Suprapubic skin (tissue), 4 donors: ENCODE data around the gene ARMC2. TPM values are rescaled to one million over a fixed set of nuclear protein-coding genes. Genes with fewer than 3 reads are reported as not detected.
A peak's percentile ranks its signal among the peaks of the same experiment; 100 is the strongest.
"Not testable (repeated sequence)": the region's sequence is repeated elsewhere in the genome, so short reads cannot be mapped to it uniquely, and the experiment has no call there.

Experiments
- DNase-seq, 2 donors: peaks; one replicate each; pipeline ENCODE4 v3.0.0-alpha.2; 2019; ENCODE audit warnings: low spot score in 2 of 2
- H3K27ac ChIP-seq: fragments of 200-600 bp; sonication (generic); one replicate; pipeline ENCODE4 v1.5.1; 2019
- H3K27me3 ChIP-seq: fragments of 200-600 bp; sonication (generic); one replicate; pipeline ENCODE4 v1.5.1; 2019
- H3K36me3 ChIP-seq: fragments of 200-600 bp; sonication (generic); one replicate; pipeline ENCODE4 v1.5.1; 2019
- H3K4me1 ChIP-seq: fragments of 200-600 bp; sonication (generic); one replicate; pipeline ENCODE4 v1.5.1; 2019
- H3K4me3 ChIP-seq: fragments of 200-600 bp; sonication (generic); one replicate; pipeline ENCODE4 v1.5.1; 2019; ENCODE audit warnings: mild to moderate bottlenecking
- H3K9me3 ChIP-seq: fragments of 200-600 bp; sonication (generic); one replicate; pipeline ENCODE4 v1.5.1; 2019
- EP300 ChIP-seq: sonication (generic); formaldehyde crosslinking; IDR thresholded peaks from one replicate; pipeline ENCODE4 v1.6.1; 2017; ENCODE audit warnings: antibody characterized with exemption
- POLR2A ChIP-seq, 2 donors: fragments of 450-650 bp; IDR thresholded peaks; one replicate each; pipeline ENCODE4 v1.6.1; 2017; ENCODE audit warnings: antibody characterized with exemption in 2 of 2, mild to moderate bottlenecking in 2 of 2, moderate library complexity in 2 of 2
- POLR2AphosphoS5 ChIP-seq, 3 donors: sonication (generic); formaldehyde crosslinking; IDR thresholded peaks; one replicate each; pipeline ENCODE4 v1.6.1; 2017; ENCODE audit warnings: antibody characterized with exemption in 3 of 3
- WGBS: methylation state at CpG from one replicate; pipeline ENCODE4 v1.1.5; 2018; 5-methylcytosine and 5-hydroxymethylcytosine counted together
- total RNA-seq, 4 donors: library from RNA; depleted of rRNA; stranded (reverse); fragments of >200 nt; gene quantifications; one replicate each; pipeline ENCODE4 v1.1.0, GENCODE V29; 2016
- TF ChIP-seq, protein P1 (sequence below), 2 donors: fragments of 200-600 bp in 1 of 2; fragments of 450-650 bp in 1 of 2; sonication (generic) in 1 of 2; IDR thresholded peaks; one replicate each; pipeline ENCODE4 v1.5.1; 2016 to 2019; ENCODE audit warnings: antibody characterized with exemption in 2 of 2, mild to moderate bottlenecking in 1 of 2, moderate library complexity in 1 of 2

ARMC2 gene
- total RNA-seq, 4 donors from 2014 or later = 1.9 to 9.5 (median 3.6) TPM

DNA sequence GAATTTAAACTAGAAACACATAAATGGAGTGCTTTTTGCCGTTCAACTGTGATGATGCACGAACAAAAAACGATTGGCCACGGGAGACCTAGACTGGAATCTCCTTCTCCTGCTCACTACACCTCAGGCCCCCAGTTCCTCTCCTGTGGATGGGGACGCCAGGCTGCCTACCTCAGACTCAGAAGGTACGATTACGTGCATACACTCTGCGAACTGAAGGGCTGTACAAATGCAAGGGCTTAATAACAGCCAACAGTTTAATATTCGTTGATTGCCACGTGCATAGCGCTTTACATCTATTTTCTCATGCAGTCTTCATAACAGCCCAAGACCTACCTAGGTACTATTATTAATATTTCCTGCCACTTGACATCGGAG, 495 bp upstream of the ARMC2 start:
- no peak for DNase-seq
- no peaks in the 10 kb centered on the region for H3K36me3 ChIP-seq
- peak overlapping the region; percentile 82 for H3K27ac ChIP-seq
- peak overlapping the region; percentile 91 for H3K4me3 ChIP-seq
- TF ChIP-seq EP300 (no peak), POLR2A (IDR thresholded peaks at IDR 0.05) (no peak), POLR2AphosphoS5 (IDR thresholded peaks at IDR 0.05) (no peak)
- TF ChIP-seq, protein P1, sequence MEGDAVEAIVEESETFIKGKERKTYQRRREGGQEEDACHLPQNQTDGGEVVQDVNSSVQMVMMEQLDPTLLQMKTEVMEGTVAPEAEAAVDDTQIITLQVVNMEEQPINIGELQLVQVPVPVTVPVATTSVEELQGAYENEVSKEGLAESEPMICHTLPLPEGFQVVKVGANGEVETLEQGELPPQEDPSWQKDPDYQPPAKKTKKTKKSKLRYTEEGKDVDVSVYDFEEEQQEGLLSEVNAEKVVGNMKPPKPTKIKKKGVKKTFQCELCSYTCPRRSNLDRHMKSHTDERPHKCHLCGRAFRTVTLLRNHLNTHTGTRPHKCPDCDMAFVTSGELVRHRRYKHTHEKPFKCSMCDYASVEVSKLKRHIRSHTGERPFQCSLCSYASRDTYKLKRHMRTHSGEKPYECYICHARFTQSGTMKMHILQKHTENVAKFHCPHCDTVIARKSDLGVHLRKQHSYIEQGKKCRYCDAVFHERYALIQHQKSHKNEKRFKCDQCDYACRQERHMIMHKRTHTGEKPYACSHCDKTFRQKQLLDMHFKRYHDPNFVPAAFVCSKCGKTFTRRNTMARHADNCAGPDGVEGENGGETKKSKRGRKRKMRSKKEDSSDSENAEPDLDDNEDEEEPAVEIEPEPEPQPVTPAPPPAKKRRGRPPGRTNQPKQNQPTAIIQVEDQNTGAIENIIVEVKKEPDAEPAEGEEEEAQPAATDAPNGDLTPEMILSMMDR (IDR thresholded peaks at IDR 0.05) = no peak
- H3K4me1 ChIP-seq = peaks cover 22% of the 10 kb centered on the region
- 40% methylated on average over 12 of the region's 12 CpGs for WGBS
- H3K9me3 ChIP-seq = no peaks in the 10 kb centered on the region
- no peaks in the 10 kb centered on the region for H3K27me3 ChIP-seq

GRCh38 chr6:108850669-108851465, 2.6 kb downstream of the ARMC2 start:
- no peaks in the 10 kb centered on the region for H3K27me3 ChIP-seq
- 82% methylated on average over 10 of the region's 10 CpGs for WGBS
- no peak overlapping the region for H3K4me3 ChIP-seq
- peak overlapping the region; percentile 20 for H3K27ac ChIP-seq
- DNase-seq = no peak
- no peak for TF ChIP-seq EP300
- no peak for TF ChIP-seq POLR2A (IDR thresholded peaks at IDR 0.05)
- no peak for TF ChIP-seq POLR2AphosphoS5 (IDR thresholded peaks at IDR 0.05)
- TF ChIP-seq, protein P1 (IDR thresholded peaks at IDR 0.05) = no peak
- H3K4me1 ChIP-seq = peaks cover 22% of the 10 kb centered on the region
- H3K36me3 ChIP-seq = peaks cover 15% of the 10 kb centered on the region
- H3K9me3 ChIP-seq = no peaks in the 10 kb centered on the region

GRCh38 chr6:108851756-108852155, 3.5 kb downstream of the ARMC2 start:
- DNase-seq = no peak
- Histone ChIP-seq H3K27ac (no peak overlapping the region), H3K27me3 (no peaks in the 10 kb centered on the region), H3K9me3 (no peaks in the 10 kb centered on the region), H3K36me3 (peaks cover 24% of the 10 kb centered on the region), H3K4me1 (peaks cover 22% of the 10 kb centered on the region), H3K4me3 (no peak overlapping the region)
- TF ChIP-seq, protein P1 (IDR thresholded peaks at IDR 0.05) = no peak
- TF ChIP-seq EP300 = no peak
- TF ChIP-seq POLR2A (IDR thresholded peaks at IDR 0.05) = no peak
- no peak for TF ChIP-seq POLR2AphosphoS5 (IDR thresholded peaks at IDR 0.05)
- 78% methylated on average over 1 of the region's 1 CpG for WGBS

GRCh38 chr6:108853077-108853476, 4.9 kb downstream of the ARMC2 start:
- no peak overlapping the region for H3K4me3 ChIP-seq
- peaks cover 16% of the 10 kb centered on the region for H3K4me1 ChIP-seq
- no peak overlapping the region for H3K27ac ChIP-seq
- TF ChIP-seq POLR2A (IDR thresholded peaks at IDR 0.05) (no peak), EP300 (no peak), POLR2AphosphoS5 (IDR thresholded peaks at IDR 0.05) (no peak)
- TF ChIP-seq, protein P1 (IDR thresholded peaks at IDR 0.05) = no peak
- H3K27me3 ChIP-seq = no peaks in the 10 kb centered on the region
- peaks cover 37% of the 10 kb centered on the region for H3K36me3 ChIP-seq
- H3K9me3 ChIP-seq = no peaks in the 10 kb centered on the region
- no peak for DNase-seq

- Histone ChIP-seq H3K27me3 (no peaks in the 10 kb centered on the region), H3K36me3 (peaks cover 19% of the 10 kb centered on the region), H3K9me3 (no peaks in the 10 kb centered on the region), H3K4me1 (no peaks in the 10 kb centered on the region), H3K4me3 (no peak overlapping the region), H3K27ac (no peak overlapping the region)
- no peak for DNase-seq
- TF ChIP-seq POLR2AphosphoS5 (IDR thresholded peaks at IDR 0.05) (no peak), POLR2A (IDR thresholded peaks at IDR 0.05) (no peak), EP300 (no peak)
- TF ChIP-seq, protein P1 (IDR thresholded peaks at IDR 0.05) = no peak
- 87% methylated on average over 4 of the region's 4 CpGs for WGBS
Observed at GRCh38 chr6:108862479-108863191, 14.4 kb downstream of the ARMC2 start.

GRCh38 chr6:108865751-108866286, 17.6 kb downstream of the ARMC2 start:
- H3K9me3 ChIP-seq, H3K27ac ChIP-seq, H3K27me3 ChIP-seq, H3K4me3 ChIP-seq, H3K4me1 ChIP-seq, H3K36me3 ChIP-seq, DNase-seq: not testable (repeated sequence)
- WGBS = 89% methylated on average over 2 of the region's 2 CpGs
